Measurements from ENCODE around the gene CNTN4.

- no peak for TF ChIP-seq EZH2 (IDR thresholded peaks at IDR 0.05; ENCODE audit: borderline replicate concordance, low read depth, low read length, poor library complexity, severe bottlenecking)
- TF ChIP-seq, protein P1, sequence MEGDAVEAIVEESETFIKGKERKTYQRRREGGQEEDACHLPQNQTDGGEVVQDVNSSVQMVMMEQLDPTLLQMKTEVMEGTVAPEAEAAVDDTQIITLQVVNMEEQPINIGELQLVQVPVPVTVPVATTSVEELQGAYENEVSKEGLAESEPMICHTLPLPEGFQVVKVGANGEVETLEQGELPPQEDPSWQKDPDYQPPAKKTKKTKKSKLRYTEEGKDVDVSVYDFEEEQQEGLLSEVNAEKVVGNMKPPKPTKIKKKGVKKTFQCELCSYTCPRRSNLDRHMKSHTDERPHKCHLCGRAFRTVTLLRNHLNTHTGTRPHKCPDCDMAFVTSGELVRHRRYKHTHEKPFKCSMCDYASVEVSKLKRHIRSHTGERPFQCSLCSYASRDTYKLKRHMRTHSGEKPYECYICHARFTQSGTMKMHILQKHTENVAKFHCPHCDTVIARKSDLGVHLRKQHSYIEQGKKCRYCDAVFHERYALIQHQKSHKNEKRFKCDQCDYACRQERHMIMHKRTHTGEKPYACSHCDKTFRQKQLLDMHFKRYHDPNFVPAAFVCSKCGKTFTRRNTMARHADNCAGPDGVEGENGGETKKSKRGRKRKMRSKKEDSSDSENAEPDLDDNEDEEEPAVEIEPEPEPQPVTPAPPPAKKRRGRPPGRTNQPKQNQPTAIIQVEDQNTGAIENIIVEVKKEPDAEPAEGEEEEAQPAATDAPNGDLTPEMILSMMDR (conservative IDR thresholded peaks at IDR 0.05; ENCODE audit: low read depth, low read length): no peak
Measured at GRCh38 chr3:2356298-2356950, 257.8 kb downstream of the CNTN4 start.

Measured in A673 (cell line).